Cardiac fibroblast (primary cell): ENCODE data around the gene MAVS.

Source experiments
- DNase-seq, 2 donors: peaks; one replicate each; pipeline versions ENCODE4 v3.0.0 to v3.0.0-alpha.2; 2010; ENCODE audit warnings: low read depth in 2 of 2
- H3K4me3 ChIP-seq, 2 donors: replicated peaks in 1 of 2; 1 replicate in 1 of 2; 2 replicates in 1 of 2; pipeline ENCODE4 v1.5.1; 2011; ENCODE audit warnings: low read depth in 2 of 2, low read length in 2 of 2, mild to moderate bottlenecking in 2 of 2, moderate library complexity in 1 of 2
- TF ChIP-seq, protein P1 (sequence below): IDR thresholded peaks from one replicate; pipeline ENCODE4 v1.5.1; 2011; ENCODE audit warnings: low read depth, mild to moderate bottlenecking, low read length, inconsistent platforms

The MAVS gene

GRCh38 chr20:3846740-3847428 is at the start of gene MAVS:
Gene MAVS (plus strand): TSS chr20:3846834. CDS start chr20:3854625, 7,791 bp downstream.
- peak; percentile 65 to 81 for DNase-seq
- TF ChIP-seq, protein P1, sequence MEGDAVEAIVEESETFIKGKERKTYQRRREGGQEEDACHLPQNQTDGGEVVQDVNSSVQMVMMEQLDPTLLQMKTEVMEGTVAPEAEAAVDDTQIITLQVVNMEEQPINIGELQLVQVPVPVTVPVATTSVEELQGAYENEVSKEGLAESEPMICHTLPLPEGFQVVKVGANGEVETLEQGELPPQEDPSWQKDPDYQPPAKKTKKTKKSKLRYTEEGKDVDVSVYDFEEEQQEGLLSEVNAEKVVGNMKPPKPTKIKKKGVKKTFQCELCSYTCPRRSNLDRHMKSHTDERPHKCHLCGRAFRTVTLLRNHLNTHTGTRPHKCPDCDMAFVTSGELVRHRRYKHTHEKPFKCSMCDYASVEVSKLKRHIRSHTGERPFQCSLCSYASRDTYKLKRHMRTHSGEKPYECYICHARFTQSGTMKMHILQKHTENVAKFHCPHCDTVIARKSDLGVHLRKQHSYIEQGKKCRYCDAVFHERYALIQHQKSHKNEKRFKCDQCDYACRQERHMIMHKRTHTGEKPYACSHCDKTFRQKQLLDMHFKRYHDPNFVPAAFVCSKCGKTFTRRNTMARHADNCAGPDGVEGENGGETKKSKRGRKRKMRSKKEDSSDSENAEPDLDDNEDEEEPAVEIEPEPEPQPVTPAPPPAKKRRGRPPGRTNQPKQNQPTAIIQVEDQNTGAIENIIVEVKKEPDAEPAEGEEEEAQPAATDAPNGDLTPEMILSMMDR: no peak
- H3K4me3 ChIP-seq: peak within 1 kb of the TSS; percentile 93

DNA sequence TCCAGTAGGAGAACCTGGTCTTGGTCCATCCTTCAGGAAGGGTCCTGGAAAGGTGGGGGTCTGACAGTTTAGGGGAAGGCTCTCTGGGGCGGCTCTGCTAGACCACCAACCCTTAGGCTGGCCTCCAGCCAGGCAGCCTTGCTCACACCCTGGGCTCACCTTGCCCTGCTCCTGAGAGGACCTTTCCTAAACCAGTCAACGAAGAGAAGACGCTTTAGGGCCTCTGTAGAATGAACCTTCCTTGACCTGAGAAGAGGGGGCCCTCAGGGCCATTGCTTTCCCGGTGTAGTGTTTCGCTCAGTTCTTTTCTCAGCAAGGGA is 49.4 kb upstream of the MAVS start:
- DNase-seq: no peak
- TF ChIP-seq, protein P1: no peak
- H3K4me3 ChIP-seq: peak overlapping the region; percentile 77 to 83

DNA sequence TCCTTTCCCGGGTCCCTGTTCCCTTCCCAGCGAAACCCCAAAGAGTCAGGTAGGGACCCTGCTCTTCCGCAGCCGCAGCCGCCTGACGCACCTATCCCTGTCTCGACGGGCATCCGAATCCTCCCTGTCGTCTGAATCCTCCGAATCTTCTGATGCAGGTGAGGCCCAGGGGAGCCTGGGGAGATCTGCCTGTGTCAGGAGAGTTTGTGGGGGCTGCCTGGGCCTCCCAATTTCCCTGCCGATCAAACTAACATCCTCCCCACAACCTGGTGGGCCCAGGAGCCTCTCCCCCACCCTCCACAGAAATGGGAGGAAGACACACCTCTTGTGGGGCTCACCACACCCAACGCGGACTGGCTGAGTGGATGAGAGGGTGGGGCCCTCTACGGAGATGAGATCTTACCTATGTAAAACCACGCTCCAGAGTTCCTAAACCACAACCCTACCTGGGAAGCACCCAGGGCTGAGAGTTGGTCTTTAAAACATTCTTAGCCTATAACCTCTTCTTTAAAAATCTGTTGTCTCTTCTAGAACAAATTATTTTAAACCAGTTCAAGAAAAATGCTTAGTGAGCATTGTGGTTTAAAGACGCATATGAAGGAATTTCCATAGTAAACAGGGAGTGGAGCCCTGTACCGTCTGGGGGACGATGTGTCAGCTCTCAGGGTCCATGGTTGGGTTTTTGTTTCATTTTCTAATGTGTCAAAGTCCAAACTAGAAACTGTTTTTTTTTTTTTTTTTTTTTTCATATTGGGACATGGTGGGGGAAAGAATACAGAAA is 48.9 kb upstream of the MAVS start:
- TF ChIP-seq, protein P1: no peak
- no peak for DNase-seq
- peak overlapping the region; percentile 77 to 83 for H3K4me3 ChIP-seq

- TF ChIP-seq, protein P1: no peak
- DNase-seq: no peak
- H3K4me3 ChIP-seq: peak overlapping the region; percentile 77 to 83
These were observed 48.3 kb upstream of the MAVS start for GRCh38 chr20:3798373-3798768.

- TF ChIP-seq, protein P1: no peak
- H3K4me3 ChIP-seq: peak overlapping the region in 1 of 2 donors; percentile 83
- DNase-seq: no peak
These were observed 47.8 kb upstream of the MAVS start for GRCh38 chr20:3798908-3799248.

DNA sequence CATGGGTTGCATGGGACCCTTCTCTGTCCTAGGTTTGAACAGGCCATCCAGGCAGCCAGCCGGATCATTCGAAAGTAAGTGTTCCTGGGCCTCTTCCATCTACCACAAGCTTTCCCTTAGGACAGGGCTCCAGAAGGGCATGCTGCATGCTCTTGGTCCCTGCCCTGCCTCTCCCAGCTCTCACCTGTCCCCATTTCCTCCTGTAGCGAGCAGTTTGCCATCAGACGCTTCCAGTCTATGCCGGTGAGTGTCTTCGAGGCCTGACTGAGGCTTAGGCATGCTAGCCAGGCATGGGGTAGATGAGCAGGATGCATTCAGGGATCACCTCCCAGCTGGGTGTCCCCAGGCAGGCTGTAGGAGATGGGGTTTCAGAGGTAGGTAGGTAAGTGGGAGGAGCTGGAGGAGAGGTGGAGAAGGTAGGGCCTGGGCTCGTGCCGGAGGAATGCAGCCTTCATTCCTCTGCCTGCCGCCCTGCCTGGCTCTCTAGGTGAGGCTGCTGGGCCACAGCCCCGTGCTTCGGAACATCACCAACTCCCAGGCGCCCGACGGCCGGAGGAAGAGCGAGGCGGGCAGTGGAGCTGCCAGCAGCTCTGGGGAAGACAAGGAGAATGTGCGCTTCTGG is 46.3 kb upstream of the MAVS start:
- TF ChIP-seq, protein P1: no peak
- H3K4me3 ChIP-seq: no peak overlapping the region
- no peak for DNase-seq
